Measurements from ENCODE around the gene TIMM50. TPM values are rescaled to one million over a fixed set of nuclear protein-coding genes. Genes with fewer than 3 reads are reported as not detected.

TIMM50 gene
- total and polyA plus RNA-seq, 3 donors from 2014 or later: 80.6 to 130 (median 96.1) TPM

GRCh38 chr19:39515551-39516191, 35.0 kb downstream of the TIMM50 start:
- intact Hi-C loops (cut with DNase I; ENCODE audit: low total_unique reads): no loop called here
- Histone ChIP-seq H3K4me3 (peak overlapping the region; percentile 37), H3K4me1 (peaks cover 3% of the 10 kb centered on the region), H3K9me3 (no peaks in the 10 kb centered on the region), H3K36me3 (ENCODE audit: low read depth, missing control alignments) (no peaks in the 10 kb centered on the region), H3K27me3 (peaks cover 3% of the 10 kb centered on the region), H3K27ac (no peak overlapping the region)
- 2 to 7% methylated on average over 6 to 44 of the region's 44 CpGs for WGBS, 2 donors
- TF ChIP-seq POLR2A (IDR thresholded peaks at IDR 0.05): no peak
- TF ChIP-seq CTCF (IDR thresholded peaks at IDR 0.05): no peak
- DNase-seq: no peak

GRCh38 chr19:39516270-39516669, 35.6 kb downstream of the TIMM50 start:
- no peak for TF ChIP-seq POLR2A (IDR thresholded peaks at IDR 0.05)
- no peak for TF ChIP-seq CTCF (IDR thresholded peaks at IDR 0.05)
- Histone ChIP-seq H3K27me3 (peaks cover 3% of the 10 kb centered on the region), H3K9me3 (no peaks in the 10 kb centered on the region), H3K27ac (no peak overlapping the region), H3K4me1 (peaks cover 3% of the 10 kb centered on the region), H3K36me3 (ENCODE audit: low read depth, missing control alignments) (no peaks in the 10 kb centered on the region), H3K4me3 (no peak overlapping the region)
- intact Hi-C loops (cut with DNase I; ENCODE audit: low total_unique reads): no loop called here
- DNase-seq: no peak
- 37 to 41% methylated on average over 6 of the region's 6 CpGs for WGBS, 2 donors

GRCh38 chr19:39517432-39517831, 36.8 kb downstream of the TIMM50 start:
- Histone ChIP-seq H3K9me3 (no peaks in the 10 kb centered on the region), H3K27ac (no peak overlapping the region), H3K27me3 (peaks cover 3% of the 10 kb centered on the region), H3K36me3 (ENCODE audit: low read depth, missing control alignments) (no peaks in the 10 kb centered on the region), H3K4me3 (no peak overlapping the region), H3K4me1 (peaks cover 3% of the 10 kb centered on the region)
- WGBS, 2 donors: 69 to 75% methylated on average over 3 of the region's 3 CpGs
- no peak for DNase-seq
- intact Hi-C loops (cut with DNase I; ENCODE audit: low total_unique reads): no loop called here
- TF ChIP-seq POLR2A (IDR thresholded peaks at IDR 0.05) (no peak), CTCF (IDR thresholded peaks at IDR 0.05) (no peak)

GRCh38 chr19:39518458-39518857, 37.8 kb downstream of the TIMM50 start:
- Histone ChIP-seq H3K27ac (no peak overlapping the region), H3K9me3 (no peaks in the 10 kb centered on the region), H3K27me3 (peaks cover 3% of the 10 kb centered on the region), H3K4me3 (no peak overlapping the region), H3K36me3 (ENCODE audit: low read depth, missing control alignments) (no peaks in the 10 kb centered on the region), H3K4me1 (peaks cover 3% of the 10 kb centered on the region)
- no peak for DNase-seq
- no peak for TF ChIP-seq POLR2A (IDR thresholded peaks at IDR 0.05)
- TF ChIP-seq CTCF (IDR thresholded peaks at IDR 0.05): no peak
- WGBS, 2 donors: 38 to 55% methylated on average over 5 of the region's 5 CpGs
- intact Hi-C loops (cut with DNase I; ENCODE audit: low total_unique reads): no loop called here

- WGBS, 2 donors: 54 to 72% methylated on average over 9 of the region's 9 CpGs
- DNase-seq: no peak
- H3K27ac ChIP-seq: no peak overlapping the region
- H3K9me3 ChIP-seq: no peaks in the 10 kb centered on the region
- peaks cover 3% of the 10 kb centered on the region for H3K4me1 ChIP-seq
- H3K4me3 ChIP-seq: no peak overlapping the region
- intact Hi-C loops (cut with DNase I; ENCODE audit: low total_unique reads): no loop called here
- H3K27me3 ChIP-seq: peaks cover 3% of the 10 kb centered on the region
- no peak for TF ChIP-seq POLR2A (IDR thresholded peaks at IDR 0.05)
- no peak for TF ChIP-seq CTCF (IDR thresholded peaks at IDR 0.05)
- no peaks in the 10 kb centered on the region for H3K36me3 ChIP-seq (ENCODE audit: low read depth, missing control alignments)
These were observed 38.3 kb downstream of the TIMM50 start for GRCh38 chr19:39518975-39519374.

Measured in testis (tissue), 3 donors.